ENCODE data around the gene PPP1R11. TPM values are rescaled to one million over a fixed set of nuclear protein-coding genes. Genes with fewer than 3 reads are reported as not detected.

PPP1R11 gene
- total and polyA plus RNA-seq, 2 experiments from 2014 or later, result 19.6 to 26.6 TPM

DNA sequence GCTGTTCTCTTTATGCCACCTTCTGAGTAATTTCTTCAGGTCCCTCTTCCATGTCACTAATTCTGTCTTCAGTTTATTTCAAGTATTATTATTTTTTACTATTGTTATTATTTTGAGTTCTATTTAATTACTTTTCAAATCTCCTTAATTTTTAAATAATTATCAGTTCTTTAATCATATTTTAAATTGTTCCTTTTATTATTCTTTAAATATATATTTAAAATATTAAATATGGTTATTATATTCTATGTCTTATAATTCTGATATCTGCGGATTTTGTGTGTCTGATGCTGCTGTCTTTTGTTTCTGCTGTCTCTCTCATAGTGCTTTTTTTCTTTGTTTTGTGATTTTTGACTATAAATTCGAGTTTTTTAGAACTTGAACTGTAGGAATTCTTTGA, 3.7 kb upstream of the PPP1R11 start (continued):
- TF ChIP-seq, protein P1, sequence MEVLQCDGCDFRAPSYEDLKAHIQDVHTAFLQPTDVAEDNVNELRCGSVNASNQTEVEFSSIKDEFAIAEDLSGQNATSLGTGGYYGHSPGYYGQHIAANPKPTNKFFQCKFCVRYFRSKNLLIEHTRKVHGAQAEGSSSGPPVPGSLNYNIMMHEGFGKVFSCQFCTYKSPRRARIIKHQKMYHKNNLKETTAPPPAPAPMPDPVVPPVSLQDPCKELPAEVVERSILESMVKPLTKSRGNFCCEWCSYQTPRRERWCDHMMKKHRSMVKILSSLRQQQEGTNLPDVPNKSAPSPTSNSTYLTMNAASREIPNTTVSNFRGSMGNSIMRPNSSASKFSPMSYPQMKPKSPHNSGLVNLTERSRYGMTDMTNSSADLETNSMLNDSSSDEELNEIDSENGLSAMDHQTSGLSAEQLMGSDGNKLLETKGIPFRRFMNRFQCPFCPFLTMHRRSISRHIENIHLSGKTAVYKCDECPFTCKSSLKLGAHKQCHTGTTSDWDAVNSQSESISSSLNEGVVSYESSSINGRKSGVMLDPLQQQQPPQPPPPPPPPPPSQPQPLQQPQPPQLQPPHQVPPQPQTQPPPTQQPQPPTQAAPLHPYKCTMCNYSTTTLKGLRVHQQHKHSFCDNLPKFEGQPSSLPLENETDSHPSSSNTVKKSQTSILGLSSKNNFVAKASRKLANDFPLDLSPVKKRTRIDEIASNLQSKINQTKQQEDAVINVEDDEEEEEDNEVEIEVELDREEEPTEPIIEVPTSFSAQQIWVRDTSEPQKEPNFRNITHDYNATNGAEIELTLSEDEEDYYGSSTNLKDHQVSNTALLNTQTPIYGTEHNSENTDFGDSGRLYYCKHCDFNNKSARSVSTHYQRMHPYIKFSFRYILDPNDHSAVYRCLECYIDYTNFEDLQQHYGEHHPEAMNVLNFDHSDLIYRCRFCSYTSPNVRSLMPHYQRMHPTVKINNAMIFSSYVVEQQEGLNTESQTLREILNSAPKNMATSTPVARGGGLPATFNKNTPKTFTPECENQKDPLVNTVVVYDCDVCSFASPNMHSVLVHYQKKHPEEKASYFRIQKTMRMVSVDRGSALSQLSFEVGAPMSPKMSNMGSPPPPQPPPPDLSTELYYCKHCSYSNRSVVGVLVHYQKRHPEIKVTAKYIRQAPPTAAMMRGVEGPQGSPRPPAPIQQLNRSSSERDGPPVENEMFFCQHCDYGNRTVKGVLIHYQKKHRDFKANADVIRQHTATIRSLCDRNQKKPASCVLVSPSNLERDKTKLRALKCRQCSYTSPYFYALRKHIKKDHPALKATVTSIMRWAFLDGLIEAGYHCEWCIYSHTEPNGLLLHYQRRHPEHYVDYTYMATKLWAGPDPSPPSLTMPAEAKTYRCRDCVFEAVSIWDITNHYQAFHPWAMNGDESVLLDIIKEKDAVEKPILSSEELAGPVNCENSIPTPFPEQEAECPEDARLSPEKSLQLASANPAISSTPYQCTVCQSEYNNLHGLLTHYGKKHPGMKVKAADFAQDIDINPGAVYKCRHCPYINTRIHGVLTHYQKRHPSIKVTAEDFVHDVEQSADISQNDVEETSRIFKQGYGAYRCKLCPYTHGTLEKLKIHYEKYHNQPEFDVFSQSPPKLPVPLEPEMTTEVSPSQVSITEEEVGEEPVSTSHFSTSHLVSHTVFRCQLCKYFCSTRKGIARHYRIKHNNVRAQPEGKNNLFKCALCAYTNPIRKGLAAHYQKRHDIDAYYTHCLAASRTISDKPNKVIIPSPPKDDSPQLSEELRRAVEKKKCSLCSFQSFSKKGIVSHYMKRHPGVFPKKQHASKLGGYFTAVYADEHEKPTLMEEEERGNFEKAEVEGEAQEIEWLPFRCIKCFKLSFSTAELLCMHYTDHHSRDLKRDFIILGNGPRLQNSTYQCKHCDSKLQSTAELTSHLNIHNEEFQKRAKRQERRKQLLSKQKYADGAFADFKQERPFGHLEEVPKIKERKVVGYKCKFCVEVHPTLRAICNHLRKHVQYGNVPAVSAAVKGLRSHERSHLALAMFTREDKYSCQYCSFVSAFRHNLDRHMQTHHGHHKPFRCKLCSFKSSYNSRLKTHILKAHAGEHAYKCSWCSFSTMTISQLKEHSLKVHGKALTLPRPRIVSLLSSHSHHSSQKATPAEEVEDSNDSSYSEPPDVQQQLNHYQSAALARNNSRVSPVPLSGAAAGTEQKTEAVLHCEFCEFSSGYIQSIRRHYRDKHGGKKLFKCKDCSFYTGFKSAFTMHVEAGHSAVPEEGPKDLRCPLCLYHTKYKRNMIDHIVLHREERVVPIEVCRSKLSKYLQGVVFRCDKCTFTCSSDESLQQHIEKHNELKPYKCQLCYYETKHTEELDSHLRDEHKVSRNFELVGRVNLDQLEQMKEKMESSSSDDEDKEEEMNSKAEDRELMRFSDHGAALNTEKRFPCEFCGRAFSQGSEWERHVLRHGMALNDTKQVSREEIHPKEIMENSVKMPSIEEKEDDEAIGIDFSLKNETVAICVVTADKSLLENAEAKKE (CRISPR knock-in tag; IDR thresholded peaks at IDR 0.05), result no peak

DNA sequence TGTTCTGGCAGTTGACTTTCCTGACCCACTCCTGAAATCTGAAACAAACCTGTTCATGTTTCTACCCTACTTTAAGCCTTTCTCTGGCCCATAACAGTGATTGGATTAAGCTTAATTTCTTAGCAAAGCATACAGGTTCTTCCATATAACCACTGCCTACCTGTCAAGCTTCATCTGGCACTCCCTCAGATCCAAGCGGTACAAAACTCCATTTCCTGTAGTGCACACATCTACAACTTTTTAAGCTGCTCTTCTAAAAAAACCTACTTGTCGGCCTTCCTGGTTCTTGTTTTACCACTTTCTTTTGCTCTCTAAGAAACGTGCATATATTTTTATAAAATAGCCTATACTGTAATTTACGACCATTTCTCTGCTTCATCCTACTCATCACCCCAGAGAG, 916 bp upstream of the PPP1R11 start:
- Histone ChIP-seq H3K79me2 (replicated peaks; ENCODE audit: insufficient read depth) (0 out of 2 replicates have a peak, but pooled peaks cover 3% of the 10 kb centered on the region), H3K36me3 (ENCODE audit: insufficient read depth) (no peaks in the 10 kb centered on the region), H2AFZ (peak overlapping the region; percentile 89; the same call in 1 of the 2 replicates), H3K9me2 (ENCODE audit: insufficient read depth) (no peaks in the 10 kb centered on the region), H3K4me1 (ENCODE audit: insufficient read depth) (peaks cover 11% of the 10 kb centered on the region), H4K20me1 (replicated peaks; ENCODE audit: insufficient read depth) (no peaks in the 10 kb centered on the region), H3K4me3 (peak overlapping the region; percentile 87), H3K27me3 (ENCODE audit: insufficient read depth) (peaks cover 17% of the 10 kb centered on the region), H3K4me2 (peak overlapping the region; percentile 92), H3F3A (replicated peaks; ENCODE audit: low read depth) (peaks cover 11% of the 10 kb centered on the region; the same call in 1 of the 2 replicates), H3K27ac (ENCODE audit: low read depth) (peak overlapping the region; percentile 83)
- Mint-ChIP-seq H3K36me3 (ENCODE audit: low read depth) (peaks cover 4% of the 10 kb centered on the region; the same call in 2 of the 3 replicates), H3K4me3 (peak overlapping the region; percentile 87), H3K27me3 (ENCODE audit: insufficient read depth, low read depth, poor library complexity) (peaks cover 17% of the 10 kb centered on the region), H3K9me3 (no peaks in the 10 kb centered on the region), H3K27ac (peak overlapping the region; percentile 88), H3K4me1 (peaks cover 21% of the 10 kb centered on the region)
- DNase-seq (ENCODE audit: low spot score) (no peak), ATAC-seq (no peak)
- no peak for TF ChIP-seq POLR2AphosphoS5 (IDR thresholded peaks at IDR 0.05; ENCODE audit: low read depth)
- TF ChIP-seq, protein P1 (CRISPR knock-in tag; IDR thresholded peaks at IDR 0.05), result no peak
- no peak for TF ChIP-seq ZNF114 (CRISPR knock-in tag; IDR thresholded peaks at IDR 0.05)
- no peak for TF ChIP-seq ZNF331 (CRISPR knock-in tag; IDR thresholded peaks at IDR 0.05; ENCODE audit: low read depth)
- TF ChIP-seq, protein P2, sequence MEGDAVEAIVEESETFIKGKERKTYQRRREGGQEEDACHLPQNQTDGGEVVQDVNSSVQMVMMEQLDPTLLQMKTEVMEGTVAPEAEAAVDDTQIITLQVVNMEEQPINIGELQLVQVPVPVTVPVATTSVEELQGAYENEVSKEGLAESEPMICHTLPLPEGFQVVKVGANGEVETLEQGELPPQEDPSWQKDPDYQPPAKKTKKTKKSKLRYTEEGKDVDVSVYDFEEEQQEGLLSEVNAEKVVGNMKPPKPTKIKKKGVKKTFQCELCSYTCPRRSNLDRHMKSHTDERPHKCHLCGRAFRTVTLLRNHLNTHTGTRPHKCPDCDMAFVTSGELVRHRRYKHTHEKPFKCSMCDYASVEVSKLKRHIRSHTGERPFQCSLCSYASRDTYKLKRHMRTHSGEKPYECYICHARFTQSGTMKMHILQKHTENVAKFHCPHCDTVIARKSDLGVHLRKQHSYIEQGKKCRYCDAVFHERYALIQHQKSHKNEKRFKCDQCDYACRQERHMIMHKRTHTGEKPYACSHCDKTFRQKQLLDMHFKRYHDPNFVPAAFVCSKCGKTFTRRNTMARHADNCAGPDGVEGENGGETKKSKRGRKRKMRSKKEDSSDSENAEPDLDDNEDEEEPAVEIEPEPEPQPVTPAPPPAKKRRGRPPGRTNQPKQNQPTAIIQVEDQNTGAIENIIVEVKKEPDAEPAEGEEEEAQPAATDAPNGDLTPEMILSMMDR (conservative IDR thresholded peaks at IDR 0.05; ENCODE audit: low read depth in 2 of 2), result no peak
- no peak for TF ChIP-seq EZH2 (IDR thresholded peaks at IDR 0.05; ENCODE audit: low read depth, unreplicated experiment)
- no peak for TF ChIP-seq EZH2phosphoT487 (IDR thresholded peaks at IDR 0.05; ENCODE audit: unreplicated experiment)
